Ecto neural progenitor cell (in vitro differentiated cells): ENCODE measurements around the gene SLC51B.
"Not testable (repeated sequence)": the region's sequence is repeated elsewhere in the genome, so short reads cannot be mapped to it uniquely, and the experiment has no call there.

Experiments
- DNase-seq: peaks from one replicate; pipeline ENCODE4 v3.0.0-alpha.2; 2018; ENCODE audit warnings: low spot score

Gene SLC51B

DNA sequence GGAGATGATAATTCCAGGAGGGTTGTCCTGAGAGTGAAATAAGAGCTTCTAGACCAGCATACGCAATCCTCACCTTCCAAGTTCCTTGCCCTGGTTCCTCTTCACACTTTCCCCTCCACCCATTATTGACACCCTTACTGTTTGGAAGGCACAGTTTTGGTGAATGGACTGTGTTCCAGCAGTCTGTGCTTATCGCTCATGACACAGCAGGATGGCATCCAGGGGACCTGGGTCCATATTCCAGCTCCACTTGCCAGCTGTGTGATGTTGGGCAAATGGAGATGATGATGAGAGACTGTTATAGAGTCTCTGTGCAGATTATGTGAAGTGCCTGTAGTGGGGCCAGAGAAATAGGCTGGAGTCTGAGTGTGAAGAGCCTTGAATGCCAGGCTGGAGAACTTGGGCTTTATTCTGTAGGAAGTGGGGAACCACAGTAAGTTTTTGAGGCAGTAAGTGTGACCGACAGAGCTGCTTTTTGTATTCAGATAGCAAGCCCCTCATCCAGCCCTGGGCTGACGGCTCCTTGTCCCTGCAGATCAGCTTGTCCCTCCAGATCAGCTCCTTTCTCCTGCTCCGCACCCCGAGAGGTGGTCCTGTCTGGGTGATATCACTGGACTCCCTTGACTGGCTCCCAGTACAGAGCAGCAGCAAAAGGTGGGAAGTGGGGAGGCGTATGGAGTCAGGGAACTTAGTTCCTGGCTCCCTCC lies 39.5 kb downstream of the SLC51B start:
- no peak for DNase-seq

GRCh38 chr15:65085207-65085753 lies 40.1 kb downstream of the SLC51B start:
- no peak for DNase-seq

DNA sequence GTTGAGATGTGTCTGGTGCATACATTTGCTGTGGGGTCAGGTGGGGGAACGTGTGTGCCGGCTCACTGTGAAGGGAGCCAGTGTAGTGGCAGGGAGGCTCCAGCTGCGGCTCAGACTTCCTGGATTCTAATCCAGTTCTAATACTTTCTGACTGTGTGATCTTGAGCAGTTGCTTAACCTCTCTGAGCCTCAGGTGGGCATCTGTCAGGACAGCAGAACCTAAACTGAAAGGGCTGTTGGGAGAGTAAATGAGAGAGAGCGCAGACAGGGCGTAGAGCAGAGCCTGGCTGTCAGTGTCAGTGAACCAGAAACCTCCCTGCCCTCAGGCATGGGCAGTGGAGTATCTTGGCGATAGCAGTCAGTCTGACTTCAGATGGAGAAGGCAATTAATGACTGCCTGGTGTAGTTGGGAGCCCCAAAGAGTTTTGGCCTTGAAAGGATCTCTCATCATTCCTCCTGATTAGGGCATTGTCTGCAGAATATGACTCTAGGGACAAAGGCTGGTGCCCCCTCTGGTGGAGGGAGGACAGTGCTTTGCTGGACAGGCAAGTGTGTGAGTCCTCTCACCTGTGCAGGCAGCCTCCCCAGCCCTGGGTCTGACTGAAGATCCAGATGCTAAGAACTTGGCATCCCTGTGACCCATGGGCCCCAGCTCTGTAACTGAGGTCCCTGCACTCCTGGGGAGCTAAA lies 40.9 kb downstream of the SLC51B start:
- DNase-seq = no peak

DNA sequence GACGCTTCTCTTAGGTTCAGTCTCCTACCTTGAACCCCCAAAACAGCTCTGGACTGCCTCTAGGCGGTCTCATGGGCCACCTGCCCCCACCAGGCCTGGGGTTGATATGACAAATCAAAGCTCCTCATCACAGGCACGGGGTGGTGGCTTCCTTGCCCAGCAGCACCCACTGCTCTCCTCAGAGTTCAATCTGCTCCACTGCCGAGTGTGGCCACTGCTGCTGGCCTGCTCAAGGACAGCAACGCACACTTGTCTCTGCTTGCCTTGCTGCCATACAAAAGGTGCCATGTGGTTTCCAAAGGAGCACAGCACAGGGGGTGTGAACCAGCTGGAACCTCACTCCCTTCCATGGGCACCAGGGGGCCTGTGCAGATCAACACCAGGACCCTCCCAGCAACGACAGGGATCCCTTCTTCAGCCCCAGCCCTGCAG lies 41.5 kb downstream of the SLC51B start:
- no peak for DNase-seq

DNA sequence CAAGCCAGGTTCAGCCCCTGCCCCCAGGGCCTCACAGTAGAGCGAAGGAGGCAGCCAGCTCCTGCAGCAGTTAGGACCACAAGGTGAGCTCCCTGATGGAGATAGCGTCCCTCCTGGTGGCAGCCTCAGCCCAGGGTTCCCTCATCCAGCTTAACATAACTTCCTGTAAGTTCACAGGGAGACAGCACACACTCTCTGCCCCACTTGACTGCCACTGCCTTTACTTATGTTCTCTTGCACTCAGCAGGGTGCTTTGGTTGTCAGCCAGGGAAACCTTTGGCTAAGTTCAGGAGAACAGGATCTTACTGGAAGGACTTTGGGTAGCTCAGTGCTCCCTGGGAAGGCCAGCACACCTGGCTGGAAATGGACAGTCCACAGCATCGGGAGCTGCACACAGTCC lies 42.2 kb downstream of the SLC51B start:
- DNase-seq = no peak

DNA sequence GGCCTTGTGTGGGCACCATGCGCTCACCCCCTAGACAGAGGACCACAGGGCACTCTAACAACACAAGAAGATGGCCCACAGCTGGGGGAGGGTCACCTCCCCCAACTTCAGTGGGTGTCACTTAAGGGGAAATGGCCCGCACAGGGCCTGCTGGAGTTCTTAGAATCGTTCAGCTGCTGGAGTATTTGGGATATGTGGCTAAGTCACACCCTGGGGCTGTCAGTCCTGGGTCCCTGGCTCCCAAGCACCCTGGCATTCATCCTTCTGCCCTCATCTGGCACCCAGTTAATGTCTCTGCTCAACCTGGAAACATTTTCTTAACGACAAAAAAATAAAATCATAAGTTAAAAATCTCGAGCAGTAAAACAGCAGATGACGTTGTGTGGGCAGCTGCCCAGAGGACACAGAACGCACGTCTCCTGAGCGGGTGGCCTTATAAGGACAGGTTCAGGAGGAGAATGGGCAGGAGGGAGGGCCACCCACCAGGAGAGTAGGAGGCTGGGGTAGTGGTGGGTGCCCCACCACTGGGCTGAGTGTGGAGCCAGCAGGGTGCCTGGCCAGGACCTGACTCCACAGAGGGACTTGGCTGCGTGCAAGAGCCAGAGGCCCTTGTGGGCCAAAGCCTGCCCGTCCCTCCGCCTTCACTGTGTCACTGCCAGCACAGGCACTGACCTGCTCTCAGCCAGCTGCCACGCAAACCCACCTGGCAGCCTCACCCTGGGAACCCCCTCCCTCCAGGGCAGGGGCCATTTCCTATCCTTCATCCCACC lies 42.9 kb downstream of the SLC51B start:
- DNase-seq = no peak

GRCh38 chr15:65088643-65089021 lies 43.4 kb downstream of the SLC51B start:
- DNase-seq = no peak

DNA sequence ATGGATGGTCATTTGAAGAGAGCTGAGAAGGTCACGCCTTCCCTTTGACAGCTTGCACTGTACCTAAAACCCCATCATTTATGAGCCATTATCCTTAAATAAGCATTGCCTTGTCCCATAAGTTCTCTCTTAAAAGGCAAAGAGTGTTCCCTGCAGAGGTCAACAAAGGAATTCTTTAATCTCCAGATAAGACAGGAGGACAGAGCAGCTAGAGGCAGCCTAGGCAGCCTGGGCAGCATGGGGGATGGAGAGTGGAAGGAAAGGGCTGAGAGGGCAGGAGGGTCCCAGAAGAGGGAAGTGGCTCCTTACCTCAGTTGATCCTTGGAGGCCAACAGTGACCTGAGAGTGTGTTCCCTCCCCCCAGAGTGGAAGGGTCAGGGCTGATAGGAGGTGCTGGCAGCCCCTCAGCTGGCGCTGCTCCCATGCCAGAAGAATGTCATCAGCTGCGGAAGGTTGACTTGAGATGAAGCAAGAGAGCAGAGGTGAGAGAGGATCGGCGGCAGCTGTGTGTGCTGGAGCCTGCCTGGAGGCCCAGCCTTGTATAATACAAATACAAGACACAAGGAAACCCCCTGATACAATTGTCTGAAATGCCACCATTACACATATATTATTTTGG lies 44.1 kb downstream of the SLC51B start:
- DNase-seq = no peak

DNA sequence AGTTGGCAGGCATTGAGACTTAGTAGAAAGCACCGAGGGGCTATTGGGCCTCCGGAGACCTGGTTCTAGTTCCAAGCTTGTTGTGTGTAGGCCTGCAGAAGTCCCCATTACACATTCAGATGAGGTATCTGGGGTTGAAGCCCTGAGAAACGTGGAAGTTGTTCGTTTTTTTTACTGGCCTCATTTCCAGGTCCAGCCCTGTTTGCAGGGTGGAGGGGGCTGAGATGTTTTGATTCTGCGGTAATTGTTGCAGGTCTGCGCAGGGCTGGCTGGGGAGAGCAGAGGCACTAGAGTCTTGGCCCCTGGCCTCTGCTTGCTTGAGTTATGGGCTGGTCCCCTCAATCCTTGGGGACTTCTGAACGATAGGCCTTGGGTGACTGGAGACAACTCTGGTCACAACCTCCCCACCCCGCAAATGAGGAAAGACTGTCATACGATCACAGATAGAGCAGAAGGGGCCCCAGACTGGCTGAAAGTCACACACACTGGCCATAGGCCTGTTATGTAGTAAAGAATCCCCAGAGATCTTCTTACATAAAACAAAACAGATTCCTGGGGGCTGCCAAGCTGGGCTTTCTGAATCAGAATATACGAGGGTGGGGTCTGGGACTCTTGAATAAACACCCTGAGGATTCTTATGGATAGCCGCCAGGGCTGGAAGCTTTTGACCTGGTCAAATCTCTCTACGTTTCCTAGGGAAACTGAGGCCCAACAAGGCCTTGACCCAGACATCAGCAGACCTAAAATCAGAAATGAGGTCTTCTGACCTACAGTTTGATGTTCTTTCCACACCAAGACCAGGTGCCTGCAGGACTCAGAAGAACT lies 47.0 kb downstream of the SLC51B start:
- DNase-seq = no peak

- no peak for DNase-seq
These were observed 48.0 kb downstream of the SLC51B start for GRCh38 chr15:65092911-65093792.

GRCh38 chr15:65093793-65094170 lies 48.6 kb downstream of the SLC51B start:
- not testable (repeated sequence) for DNase-seq

- no peak for DNase-seq
These were observed 49.3 kb downstream of the SLC51B start for GRCh38 chr15:65094294-65094995.

DNA sequence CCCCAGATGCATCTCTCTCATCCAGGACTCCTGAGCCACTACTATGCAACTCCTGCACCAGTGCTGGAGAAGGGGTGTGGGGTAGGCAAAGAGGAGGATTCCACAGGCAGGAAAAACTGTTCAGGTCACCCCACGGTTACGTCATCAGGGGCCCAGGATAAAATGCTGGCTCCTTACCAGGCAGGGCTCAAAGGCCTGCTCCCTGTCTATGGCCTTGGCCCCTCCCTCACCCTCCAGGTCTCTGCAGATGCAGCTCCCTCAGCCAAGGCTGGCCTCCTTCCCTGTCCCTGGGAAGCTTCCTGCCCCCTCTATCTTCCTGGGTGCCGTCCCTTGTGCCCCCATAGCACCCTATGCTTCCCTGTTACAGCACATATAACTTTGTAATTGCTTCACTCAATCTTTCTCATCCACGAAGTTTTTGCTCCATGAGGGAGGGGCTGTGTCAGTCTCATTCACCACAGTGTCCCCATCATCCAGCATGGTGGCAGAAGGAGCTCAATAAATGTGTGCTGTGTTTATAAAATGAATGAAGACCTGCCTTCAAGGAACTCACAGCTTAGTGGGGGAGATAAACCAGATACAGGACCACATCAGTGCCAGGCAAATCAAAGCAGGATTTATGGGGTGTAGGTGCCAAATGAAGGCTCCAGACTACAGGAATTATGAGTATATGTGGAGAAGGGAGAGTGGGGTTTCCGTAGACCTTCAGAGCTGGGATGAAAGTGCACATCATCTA lies 50.0 kb downstream of the SLC51B start:
- no peak for DNase-seq

- DNase-seq = no peak
These were observed 50.5 kb downstream of the SLC51B start for GRCh38 chr15:65095747-65096104.

DNA sequence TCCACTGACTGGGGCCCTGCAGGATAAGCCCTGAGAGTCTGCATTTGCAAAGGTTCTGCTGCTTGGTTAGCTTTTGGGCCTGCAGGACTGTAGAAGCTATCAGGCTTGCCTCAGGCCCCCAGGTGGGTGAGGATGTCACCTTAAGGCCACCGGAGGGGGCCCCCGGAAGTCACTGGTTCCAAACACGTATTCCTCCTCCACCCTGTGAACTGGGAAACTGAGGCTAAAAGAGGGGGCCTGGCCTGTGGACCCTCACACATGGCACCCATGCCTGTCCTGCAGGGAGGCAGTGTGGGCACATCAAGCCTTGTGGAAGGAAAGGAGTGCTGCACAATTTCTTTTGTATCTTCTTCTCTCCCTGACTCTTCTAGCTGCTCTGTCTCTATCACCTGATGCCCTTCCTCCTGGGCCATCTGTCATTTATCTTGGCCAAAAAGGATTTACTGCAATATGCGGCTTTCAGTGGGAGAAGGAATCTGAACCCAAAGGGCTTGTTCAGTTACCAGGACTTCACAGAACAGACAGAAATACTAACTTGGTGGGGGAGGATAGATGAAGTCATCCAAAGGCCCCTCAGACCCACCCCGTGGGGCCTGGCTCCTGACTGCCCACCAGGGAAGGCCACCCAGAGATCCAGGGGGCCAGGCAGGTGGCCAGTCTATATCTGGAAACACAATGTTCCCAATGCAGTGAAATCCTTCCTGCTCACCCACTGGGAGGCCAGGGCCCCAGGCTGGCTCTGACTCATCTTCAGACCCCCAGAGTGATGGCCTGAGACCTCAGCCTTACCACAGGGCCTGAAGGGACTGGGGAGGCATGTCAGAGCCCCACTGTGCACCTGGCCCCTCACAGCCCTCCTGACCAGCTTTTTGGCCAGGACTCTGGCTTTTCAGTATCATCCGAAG lies 51.5 kb downstream of the SLC51B start:
- DNase-seq = no peak

DNA sequence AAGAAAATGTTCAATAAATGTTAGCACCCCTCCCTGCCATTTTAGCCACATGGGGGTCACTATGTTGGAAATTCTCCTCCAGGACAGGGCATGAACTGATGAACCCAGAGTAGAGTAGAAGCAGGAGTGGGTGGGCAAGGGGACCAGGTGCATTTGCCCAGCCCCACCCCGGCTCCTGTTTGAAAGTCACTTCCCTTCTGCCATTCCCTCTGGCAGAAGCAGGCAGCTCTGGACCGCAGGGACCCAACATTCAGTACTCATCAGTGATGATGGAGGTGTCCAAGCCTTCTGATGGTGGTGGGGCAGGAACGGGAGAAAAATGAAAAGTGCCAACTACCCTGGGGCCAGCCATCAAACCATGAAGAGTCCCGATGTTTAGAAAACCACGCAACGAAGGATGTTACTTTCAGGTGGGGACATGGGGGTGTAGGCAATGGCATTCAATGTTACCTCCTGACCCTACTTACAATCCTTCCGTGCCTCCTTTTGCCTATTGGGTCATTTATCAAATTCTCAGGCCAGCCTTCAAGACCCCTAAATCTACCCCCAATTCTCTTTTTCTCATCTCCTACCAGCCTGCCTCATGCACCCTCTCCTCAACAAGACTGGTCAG lies 52.6 kb downstream of the SLC51B start:
- no peak for DNase-seq

GRCh38 chr15:65099336-65099735 lies 54.1 kb downstream of the SLC51B start:
- no peak for DNase-seq

DNA sequence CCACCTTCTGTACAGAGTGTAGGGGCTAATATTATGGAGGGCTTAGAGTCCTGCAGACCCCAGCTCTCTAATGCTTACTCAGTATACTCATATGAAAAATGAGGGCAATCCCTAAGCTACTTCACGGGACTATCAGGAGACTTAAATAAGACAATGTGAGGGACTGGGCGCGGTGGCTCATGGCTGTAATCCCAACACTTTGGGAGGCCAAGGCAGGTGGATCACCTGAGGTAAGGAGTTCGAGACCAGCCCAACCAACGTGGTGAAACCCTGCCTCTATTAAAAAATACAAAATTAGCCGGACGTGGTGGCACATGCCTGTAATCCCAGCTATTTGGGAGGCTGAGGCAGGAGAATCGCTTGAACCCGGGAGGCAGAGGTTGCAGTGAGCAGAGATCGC lies 54.6 kb downstream of the SLC51B start:
- not testable (repeated sequence) for DNase-seq
